ENCODE results near the gene VPS35L. TPM values are rescaled to one million over a fixed set of nuclear protein-coding genes. Genes with fewer than 3 reads are reported as not detected.
"Not testable (repeated sequence)": the region's sequence is repeated elsewhere in the genome, so short reads cannot be mapped to it uniquely, and the experiment has no call there.

Gene VPS35L
- polyA plus RNA-seq, 1 experiment: 67.1 TPM

- no peak for DNase-seq (ENCODE audit: low read depth, low spot score)
- no peak overlapping the region for H3K27ac ChIP-seq (ENCODE audit: low read depth, low read length)
- POLR2A ChIA-PET: no interaction called here
- CTCF ChIA-PET: no interaction called here
- H3K27me3 ChIP-seq (ENCODE audit: control insufficient read depth, insufficient read depth, low read length): no peaks in the 10 kb centered on the region
- H3K9me3 ChIP-seq (ENCODE audit: control insufficient read depth, insufficient read depth, low read length): no peaks in the 10 kb centered on the region
- TF ChIP-seq CTCF (IDR thresholded peaks at IDR 0.05; ENCODE audit: low read depth, low read length): no peak
- no peak overlapping the region for H3K4me3 ChIP-seq (ENCODE audit: low read depth, low read length)
These were observed 111.0 kb downstream of the VPS35L start for GRCh38 chr16:19666477-19666876.

DNA sequence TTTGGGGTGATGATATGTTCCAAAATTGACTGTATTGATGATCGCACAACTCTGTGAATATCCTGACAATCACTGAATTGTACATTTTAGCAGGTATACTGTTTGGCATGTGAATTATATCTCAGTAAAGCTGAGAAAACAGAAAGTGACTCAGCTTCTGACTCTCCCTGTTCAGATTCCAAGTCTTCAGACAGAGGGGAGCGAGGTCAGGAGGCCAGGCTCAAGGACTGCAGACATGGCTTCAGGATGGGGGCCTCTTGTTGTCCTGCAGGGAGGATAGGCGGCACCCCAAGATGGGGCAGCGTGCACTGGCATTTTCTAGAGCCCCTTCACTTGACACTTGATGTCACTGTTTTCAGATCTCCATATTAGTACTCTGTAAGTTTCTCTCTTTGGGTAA lies 116.9 kb downstream of the VPS35L start:
- H3K9me3 ChIP-seq (ENCODE audit: control insufficient read depth, insufficient read depth, low read length): no peaks in the 10 kb centered on the region
- no peak overlapping the region for H3K4me3 ChIP-seq (ENCODE audit: low read depth, low read length)
- no peak for DNase-seq (ENCODE audit: low read depth, low spot score)
- no peaks in the 10 kb centered on the region for H3K27me3 ChIP-seq (ENCODE audit: control insufficient read depth, insufficient read depth, low read length)
- ChIA-PET POLR2A (no interaction called here), CTCF (no interaction called here)
- no peak overlapping the region for H3K27ac ChIP-seq (ENCODE audit: low read depth, low read length)
- no peak for TF ChIP-seq CTCF (IDR thresholded peaks at IDR 0.05; ENCODE audit: low read depth, low read length)

DNA sequence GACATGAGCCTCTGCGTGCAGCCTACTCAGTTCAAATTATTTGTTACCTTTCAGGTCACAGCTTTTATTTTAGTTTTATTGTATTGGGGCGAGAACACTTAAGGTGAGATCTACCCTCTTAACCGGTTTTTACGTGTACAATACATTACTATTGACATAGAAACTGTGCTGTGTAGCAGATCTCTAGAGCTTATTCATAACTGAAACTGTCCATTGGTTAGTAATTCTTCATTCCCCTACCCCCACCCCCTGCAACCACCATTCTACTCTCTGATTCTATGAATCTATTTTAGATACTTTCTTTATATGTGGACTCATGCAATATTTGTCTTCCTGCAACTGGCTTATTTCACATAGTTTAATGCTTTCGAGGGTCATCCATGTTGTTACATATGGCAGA lies 119.0 kb downstream of the VPS35L start:
- no peak for TF ChIP-seq CTCF (IDR thresholded peaks at IDR 0.05; ENCODE audit: low read depth, low read length)
- CTCF ChIA-PET: interaction anchor here (1.3 to 1.9 kb wide), 4 partner anchors 91 to 233 kb away, joined by 3 to 6 read pairs (median 4); partner anchors contain the start of gene VPS35L
- H3K27ac ChIP-seq (ENCODE audit: low read depth, low read length): no peak overlapping the region
- no peaks in the 10 kb centered on the region for H3K9me3 ChIP-seq (ENCODE audit: control insufficient read depth, insufficient read depth, low read length)
- H3K27me3 ChIP-seq (ENCODE audit: control insufficient read depth, insufficient read depth, low read length): no peaks in the 10 kb centered on the region
- no peak for DNase-seq (ENCODE audit: low read depth, low spot score)
- no peak overlapping the region for H3K4me3 ChIP-seq (ENCODE audit: low read depth, low read length)
- POLR2A ChIA-PET: no interaction called here

- H3K27ac ChIP-seq (ENCODE audit: low read depth, low read length): no peak overlapping the region
- POLR2A ChIA-PET: no interaction called here
- no peaks in the 10 kb centered on the region for H3K27me3 ChIP-seq (ENCODE audit: control insufficient read depth, insufficient read depth, low read length)
- no peak for DNase-seq (ENCODE audit: low read depth, low spot score)
- H3K4me3 ChIP-seq (ENCODE audit: low read depth, low read length): no peak overlapping the region
- no peaks in the 10 kb centered on the region for H3K9me3 ChIP-seq (ENCODE audit: control insufficient read depth, insufficient read depth, low read length)
- no peak for TF ChIP-seq CTCF (IDR thresholded peaks at IDR 0.05; ENCODE audit: low read depth, low read length)
- CTCF ChIA-PET: interaction anchor here (0.6 kb wide), 1 partner anchor 61 kb away, joined by 3 read pairs; no protein-coding TSS in a partner anchor
These were observed 121.9 kb downstream of the VPS35L start for GRCh38 chr16:19677402-19677801.

GRCh38 chr16:19678804-19679203 lies 123.3 kb downstream of the VPS35L start:
- ChIA-PET POLR2A (no interaction called here), CTCF (no interaction called here)
- Histone ChIP-seq H3K27me3 (ENCODE audit: control insufficient read depth, insufficient read depth, low read length) (no peaks in the 10 kb centered on the region), H3K4me3 (ENCODE audit: low read depth, low read length) (no peak overlapping the region), H3K9me3 (ENCODE audit: control insufficient read depth, insufficient read depth, low read length) (no peaks in the 10 kb centered on the region), H3K27ac (ENCODE audit: low read depth, low read length) (no peak overlapping the region)
- no peak for DNase-seq (ENCODE audit: low read depth, low spot score)
- no peak for TF ChIP-seq CTCF (IDR thresholded peaks at IDR 0.05; ENCODE audit: low read depth, low read length)

- H3K4me3 ChIP-seq (ENCODE audit: low read depth, low read length); H3K27ac ChIP-seq (ENCODE audit: low read depth, low read length); POLR2A ChIA-PET; H3K27me3 ChIP-seq (ENCODE audit: control insufficient read depth, insufficient read depth, low read length); DNase-seq (ENCODE audit: low read depth, low spot score); H3K9me3 ChIP-seq (ENCODE audit: control insufficient read depth, insufficient read depth, low read length): not testable (repeated sequence)
- CTCF ChIA-PET: interaction anchor here (0.5 to 0.7 kb wide), 2 partner anchors 117 to 121 kb away, joined by 3 read pairs; no protein-coding TSS in a partner anchor
These were observed 123.8 kb downstream of the VPS35L start for GRCh38 chr16:19679281-19679680.

All from AG04450 (cell line).